NCI-H2227 (cell line): ENCODE data around the gene SLC25A33.
"Not testable (repeated sequence)": the region's sequence is repeated elsewhere in the genome, so short reads cannot be mapped to it uniquely, and the experiment has no call there.

Experiments
- DNase-seq: peaks from one replicate; lab custom pipeline; 2025; ENCODE audit not compliant: unreplicated experiment; lab: John Stamatoyannopoulos, UW

The SLC25A33 gene, protein sequence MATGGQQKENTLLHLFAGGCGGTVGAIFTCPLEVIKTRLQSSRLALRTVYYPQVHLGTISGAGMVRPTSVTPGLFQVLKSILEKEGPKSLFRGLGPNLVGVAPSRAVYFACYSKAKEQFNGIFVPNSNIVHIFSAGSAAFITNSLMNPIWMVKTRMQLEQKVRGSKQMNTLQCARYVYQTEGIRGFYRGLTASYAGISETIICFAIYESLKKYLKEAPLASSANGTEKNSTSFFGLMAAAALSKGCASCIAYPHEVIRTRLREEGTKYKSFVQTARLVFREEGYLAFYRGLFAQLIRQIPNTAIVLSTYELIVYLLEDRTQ

DNA sequence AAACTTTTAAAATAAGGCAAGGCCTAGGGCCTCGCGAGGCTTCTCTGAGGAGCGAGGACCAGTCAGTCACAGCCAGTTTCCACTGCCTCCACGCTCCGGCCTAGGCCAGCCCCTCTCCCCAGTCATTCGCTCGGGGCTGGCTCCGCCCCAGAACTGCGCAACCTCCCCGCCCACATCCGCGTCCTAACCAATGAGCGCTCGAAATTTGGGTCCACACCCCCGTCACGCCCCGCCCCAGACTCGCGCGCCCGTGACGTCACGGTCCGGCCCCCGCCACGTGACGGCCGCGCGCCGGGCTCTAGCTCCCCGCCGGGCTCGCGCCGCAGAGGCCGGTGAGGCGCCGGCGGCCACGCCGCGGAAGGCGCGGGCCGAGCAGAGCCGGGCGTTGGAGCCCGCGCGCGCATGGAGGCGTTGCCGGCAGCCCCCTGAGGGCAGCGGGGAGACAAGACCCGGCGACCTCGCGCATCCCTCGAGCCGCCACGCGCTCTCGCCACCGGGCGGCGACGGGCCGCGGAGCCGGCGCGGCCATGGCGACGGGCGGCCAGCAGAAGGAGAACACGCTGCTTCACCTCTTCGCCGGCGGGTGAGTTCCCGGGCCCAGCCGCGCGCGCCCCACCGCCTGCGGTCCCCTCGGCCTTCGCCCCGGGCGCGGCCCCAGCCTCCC, at the start of gene SLC25A33:
Gene SLC25A33, plus strand, starts transcription at position 301 of the 664 bp plus-strand sequence. Its CDS starts 227 bp downstream, at position 528.
- peak; percentile 99 for DNase-seq

DNA sequence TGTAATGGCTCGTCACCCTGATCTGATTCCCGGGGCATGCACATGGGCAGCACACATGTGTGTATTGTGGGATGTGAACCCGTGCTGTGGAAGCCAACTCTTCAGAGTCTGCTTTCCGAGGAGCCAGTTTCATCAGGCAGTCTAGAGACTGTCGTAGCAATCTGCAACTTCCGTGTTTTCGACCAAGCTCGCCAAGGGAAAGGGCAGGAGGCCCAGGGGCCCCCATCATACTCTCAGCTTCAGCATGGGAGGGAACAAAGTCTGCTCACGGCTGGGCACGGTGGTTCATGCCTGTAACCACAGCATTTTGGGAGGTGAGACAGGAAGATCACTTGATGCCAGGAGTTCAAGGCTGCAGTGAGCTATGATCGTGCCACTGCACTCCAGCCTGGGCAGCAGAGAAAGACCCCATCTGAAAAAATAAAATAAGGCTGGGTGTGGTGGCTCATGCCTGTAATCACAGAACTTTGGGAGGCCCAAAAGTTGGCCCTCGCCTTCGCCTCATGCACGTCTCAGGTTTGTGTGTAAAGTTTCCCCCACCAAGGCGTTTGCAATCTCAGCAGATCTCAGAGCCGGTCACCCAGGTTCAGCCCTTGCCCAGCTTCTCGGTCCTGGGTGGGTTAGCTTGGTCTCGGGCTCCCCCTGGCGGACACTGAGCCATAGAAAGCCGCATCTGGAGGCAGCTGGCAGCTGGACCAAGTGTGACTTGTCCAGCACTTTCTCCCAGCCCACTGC, 48.5 kb upstream of the SLC25A33 start:
- peak; percentile 86 for DNase-seq

DNA sequence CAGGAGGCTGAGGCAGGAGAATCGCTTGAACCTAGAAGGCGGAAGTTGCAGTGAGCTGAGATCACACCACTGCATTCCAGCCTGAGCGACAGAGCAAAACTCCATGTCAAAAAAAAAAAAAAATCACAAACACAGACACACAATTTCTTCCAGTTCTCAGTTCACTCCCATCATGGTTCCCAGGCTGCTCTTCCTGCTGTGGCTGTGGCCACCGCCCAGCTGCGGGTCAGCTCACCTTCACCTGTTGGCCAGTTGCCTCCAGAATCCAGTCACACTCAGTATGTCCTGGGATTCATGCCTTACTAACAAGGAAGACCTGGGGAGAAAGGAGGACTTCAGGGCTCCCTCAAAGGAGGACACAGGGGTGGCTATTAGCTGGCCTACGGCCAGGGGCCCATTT, 45.9 kb upstream of the SLC25A33 start:
- DNase-seq = no peak

DNA sequence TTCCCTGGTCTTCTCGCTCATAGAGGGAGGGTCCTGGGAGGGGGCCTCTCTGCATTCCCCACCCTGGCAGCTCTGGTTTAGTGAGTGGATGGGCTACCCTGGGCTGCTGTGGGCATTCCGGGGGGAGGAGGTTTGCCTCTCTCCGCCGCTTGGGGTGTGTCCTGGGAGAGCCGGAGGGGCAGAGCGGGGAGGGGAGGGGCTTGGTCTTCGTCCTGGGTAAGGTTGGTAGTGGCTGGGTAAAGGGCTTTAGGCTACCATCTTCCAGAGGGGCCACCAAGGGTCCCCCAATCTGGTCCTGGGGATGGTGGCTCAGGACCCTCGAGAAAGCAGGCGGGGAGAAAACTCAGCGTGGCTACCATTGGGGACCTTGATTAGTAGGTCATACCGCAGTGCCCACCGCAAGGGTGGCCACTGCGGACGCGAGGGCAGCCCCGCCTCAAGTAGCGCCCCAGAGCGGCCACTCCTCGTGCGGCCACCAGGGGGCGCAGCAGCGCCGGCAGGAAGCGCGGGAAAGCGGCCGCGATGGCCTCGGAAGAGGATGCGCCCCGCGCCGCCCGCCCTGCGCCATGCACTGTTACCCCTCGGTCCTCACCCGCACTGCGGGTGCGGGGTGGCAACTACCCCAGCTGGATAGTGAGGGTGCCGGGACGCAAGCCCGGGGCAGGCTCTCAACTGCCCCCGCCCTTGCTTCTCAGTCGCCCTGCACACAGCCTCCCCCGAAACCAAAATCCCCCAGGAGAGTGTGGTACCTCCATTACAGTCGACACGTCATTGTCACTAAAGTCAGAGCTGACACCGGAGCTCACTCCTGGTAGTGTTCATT, 44.1 kb upstream of the SLC25A33 start:
- DNase-seq = peak; percentile 67

GRCh38 chr1:9495854-9496374, 43.4 kb upstream of the SLC25A33 start:
- no peak for DNase-seq

DNA sequence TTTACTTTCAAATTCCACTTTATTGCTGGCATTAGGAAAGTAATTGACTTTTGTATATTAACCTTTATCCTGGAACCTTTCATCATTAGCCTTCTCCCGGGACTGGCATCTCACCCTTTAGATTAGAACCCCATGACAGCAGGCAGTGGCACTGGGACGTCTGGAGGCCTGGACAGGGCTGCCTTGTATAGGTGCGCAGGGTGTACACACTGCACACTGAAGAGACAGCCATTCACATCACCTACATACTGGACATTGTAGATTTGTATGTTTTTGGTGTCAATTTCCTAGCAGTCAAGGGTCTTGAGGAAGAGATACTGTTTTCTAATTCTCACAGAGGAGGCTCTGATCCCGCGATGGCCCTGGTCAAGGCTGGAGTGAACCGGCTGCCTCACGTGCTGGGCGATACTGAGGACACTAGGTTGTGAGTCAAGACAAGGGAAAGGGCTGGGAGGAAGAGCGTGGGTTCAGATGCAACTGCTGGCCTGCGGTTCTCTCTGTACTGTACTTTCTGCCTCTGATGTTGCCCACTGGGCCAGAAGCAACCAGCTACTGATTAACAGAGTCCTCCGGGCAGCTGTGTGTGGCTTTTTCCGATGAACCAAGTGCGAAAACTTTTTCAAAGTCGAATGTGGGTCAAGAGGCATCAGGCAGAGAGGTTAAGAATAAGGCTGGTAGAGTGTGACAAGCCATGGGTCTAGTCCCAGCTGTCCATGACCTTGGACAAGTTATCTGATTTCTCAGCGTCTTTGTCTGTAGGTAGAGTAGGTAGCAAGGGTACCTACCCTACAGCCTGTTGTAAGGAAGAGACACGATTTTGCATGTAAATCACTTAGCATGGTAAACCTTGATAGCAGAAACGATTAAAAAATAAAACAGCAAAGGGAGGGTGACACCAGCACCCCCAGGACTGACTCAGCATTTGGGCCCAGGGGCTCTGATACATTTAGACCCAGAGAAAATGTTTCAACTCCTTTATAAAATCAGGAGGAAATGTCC, 38.2 kb upstream of the SLC25A33 start:
- no peak for DNase-seq

DNA sequence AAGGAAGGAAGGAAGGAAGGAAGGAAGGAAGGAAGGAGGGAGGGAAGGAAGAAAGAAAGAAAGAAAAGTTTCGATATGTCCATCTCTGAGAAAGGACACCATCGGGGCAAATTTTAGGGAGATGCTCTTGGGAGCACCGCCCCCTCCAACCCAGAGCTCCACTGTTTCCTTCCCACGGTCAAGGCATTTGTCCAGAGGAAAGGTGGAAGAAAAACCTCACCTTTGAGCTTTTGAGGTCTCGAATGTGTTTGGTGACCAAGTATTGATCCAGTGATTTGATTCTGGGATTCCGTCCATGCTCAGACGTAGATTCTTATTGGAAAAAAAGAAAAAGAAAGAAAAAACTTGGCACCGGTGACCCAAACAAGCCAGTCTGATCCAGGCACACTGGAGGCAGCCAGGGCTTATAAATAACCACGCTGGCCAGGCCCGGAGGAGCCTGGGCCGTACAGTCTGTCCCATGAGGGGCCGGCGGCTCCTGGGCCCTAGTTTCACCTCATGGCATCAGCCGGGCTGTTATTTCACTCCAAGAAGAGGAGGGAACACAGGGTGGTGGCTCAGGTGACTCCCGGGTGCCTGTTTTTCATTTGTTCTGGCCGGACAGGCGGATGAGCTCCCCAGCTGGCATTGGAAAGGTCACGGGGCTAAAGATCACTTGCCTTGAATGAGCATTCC, 36.1 kb upstream of the SLC25A33 start:
- no peak for DNase-seq

- DNase-seq = no peak
Observed at GRCh38 chr1:9505143-9505542, 34.1 kb upstream of the SLC25A33 start.

- no peak for DNase-seq
Observed at GRCh38 chr1:9506901-9507300, 32.4 kb upstream of the SLC25A33 start.

GRCh38 chr1:9510130-9510529, 29.1 kb upstream of the SLC25A33 start:
- DNase-seq = no peak

DNA sequence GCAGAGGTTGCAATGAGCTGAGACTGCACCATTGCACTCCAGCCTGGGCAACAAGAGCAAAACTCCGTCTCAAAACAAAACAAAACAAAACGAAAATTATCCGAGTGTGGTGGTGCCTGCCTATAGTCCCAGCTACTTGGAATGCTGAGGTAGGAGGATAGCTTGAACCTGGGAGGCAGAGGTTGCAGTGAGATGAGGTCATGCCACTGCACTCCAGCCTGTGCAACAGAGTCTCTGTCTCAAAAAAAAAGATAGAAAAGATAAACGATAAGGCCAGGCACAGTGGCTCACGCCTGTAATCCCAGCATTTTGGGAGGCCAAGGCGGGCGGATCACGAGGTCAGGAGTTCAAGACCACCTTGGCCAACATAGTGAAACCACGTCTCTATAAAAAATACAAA, 23.7 kb upstream of the SLC25A33 start:
- not testable (repeated sequence) for DNase-seq

DNA sequence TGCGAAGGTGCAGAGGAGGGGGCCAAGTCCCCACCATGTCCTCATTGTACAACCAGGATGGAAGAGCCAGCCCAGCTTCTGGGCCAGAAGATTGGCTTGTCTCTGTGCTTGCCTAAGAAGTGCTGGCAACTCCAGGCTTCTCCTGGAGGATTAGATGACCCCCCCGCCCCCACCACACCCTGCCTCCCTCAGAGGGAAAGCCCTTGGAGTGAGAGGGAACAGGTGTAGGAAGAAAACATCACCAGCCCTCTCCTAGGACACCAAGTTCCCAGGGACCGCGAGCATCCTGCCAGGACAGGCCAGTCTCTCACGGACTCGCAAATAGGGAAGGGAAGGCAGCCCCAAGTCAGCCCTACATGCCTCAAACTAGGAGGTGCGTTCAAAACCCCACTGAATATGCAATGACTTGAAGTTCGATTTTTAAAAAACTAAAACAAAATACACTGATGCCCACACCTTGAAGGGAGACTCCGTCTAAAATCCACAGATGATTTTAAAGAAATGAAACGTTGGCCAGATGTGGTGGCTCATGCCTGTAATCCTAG, 20.7 kb upstream of the SLC25A33 start:
- no peak for DNase-seq

- DNase-seq = no peak
Observed at GRCh38 chr1:9520411-9520810, 18.9 kb upstream of the SLC25A33 start.

DNA sequence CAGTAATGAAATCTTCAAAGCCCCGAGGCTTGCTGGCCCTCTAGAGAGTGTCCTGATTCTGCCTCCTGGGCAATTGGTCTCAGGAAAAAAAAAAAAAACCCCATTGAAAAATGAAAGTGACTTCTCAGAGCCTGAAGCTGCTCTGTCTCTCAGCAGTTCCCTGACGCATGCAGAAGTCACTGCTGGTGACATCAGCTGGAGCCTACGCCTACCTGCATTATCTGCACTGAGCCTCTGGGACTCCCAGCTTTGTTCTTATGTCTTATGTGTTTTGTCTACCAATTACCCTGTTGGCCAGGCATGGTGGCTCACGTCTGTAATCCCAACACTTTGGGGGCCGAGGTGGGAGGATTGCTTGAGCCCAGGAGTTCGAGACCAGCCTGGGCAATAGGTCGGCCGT, 10.1 kb upstream of the SLC25A33 start:
- DNase-seq = peak; percentile 35

- no peak for DNase-seq
Observed at GRCh38 chr1:9530320-9530719, 8.9 kb upstream of the SLC25A33 start.

DNA sequence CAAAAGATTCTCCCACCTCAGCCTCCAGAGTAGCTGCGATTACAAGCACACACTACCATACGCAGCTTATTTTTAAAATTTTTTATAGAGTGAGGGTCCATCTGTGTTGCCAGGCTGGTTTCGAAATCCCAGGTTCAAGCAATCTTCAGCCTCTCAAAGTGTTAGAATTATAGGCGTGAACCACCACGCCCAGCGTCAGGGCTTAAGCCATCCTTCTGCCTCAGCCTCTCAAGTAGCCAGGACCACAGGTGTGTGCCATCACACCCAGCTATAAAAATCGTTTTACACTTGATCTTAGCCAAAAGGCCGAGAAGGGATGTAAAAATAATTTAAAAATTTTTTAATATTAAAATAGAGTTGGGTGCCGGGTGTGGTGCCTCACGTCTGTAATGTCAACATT, 4.3 kb upstream of the SLC25A33 start:
- DNase-seq = no peak

GRCh38 chr1:9536301-9536700, 3.0 kb upstream of the SLC25A33 start:
- no peak for DNase-seq

DNA sequence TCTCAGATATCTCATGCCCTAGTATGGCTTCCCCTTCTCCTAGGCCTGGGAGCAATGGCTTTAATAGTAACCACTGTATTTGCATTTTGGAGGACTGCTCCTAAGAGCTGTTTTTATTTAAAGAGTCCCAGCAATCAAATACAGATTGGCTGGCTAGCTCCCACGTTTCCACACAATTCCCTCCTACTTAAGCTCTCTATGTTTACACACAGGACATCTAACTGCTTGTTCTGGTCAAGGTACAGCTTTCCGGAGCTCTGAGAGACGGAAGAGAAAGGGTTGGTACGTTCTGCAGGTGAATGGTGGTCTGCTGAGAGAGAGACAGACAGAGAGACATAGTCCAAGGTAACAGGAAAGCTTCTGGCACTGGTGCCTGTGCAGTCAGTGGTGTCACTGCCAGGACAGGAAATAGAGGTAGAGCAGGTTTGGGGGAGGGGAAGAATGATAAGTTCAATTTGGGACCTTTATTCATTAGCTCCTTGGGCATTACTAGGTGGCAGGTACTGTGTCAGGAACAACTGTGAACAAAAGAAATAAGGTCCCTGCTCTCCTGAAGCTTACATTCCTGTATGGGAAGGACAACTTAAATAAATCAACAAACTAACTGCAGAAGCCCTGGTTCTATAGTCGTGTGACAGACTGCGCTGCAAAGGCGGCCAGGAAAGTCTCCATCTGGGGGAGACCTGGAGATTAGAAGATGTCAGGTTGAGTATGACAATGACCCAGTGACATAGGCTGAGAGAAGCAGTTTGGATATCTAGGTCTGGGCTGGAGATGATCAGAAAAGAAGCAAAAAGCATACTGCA, 1.2 kb upstream of the SLC25A33 start:
- no peak for DNase-seq
